SK-N-SH (cell line): ENCODE results near the gene SLC12A7. TPM values are rescaled to one million over a fixed set of nuclear protein-coding genes. Genes with fewer than 3 reads are reported as not detected.

Experiments used
- CTCF ChIA-PET: fragments of 300-600, 350-600 bp; formaldehyde crosslinking; extraction: SDS; loops from one replicate; lab custom pipeline; 2021; lab: Yijun Ruan, JAX
- POLR2A ChIA-PET: fragments of 350-600 bp; sonication (Branson Sonifier 250); formaldehyde crosslinking; extraction: SDS; loops from one replicate; lab custom pipeline; 2020; ENCODE audit warnings: antibody characterized with exemption, inconsistent platforms; lab: Yijun Ruan, JAX
- DNase-seq: peaks from one replicate; pipeline ENCODE4 v3.0.0; 2012
- H2AFZ ChIP-seq: fragments of 200-600 bp; sonication (generic); 2 replicates; pipeline ENCODE4 v1.8.1; 2016; ENCODE audit warnings: antibody characterized with exemption, mild to moderate bottlenecking, low read depth
- H3F3A ChIP-seq: fragments of 200-600 bp; sonication (generic); replicated peaks from 2 replicates; pipeline ENCODE3; 2016; ENCODE audit warnings: antibody characterized with exemption, mild to moderate bottlenecking; ENCODE audit not compliant: insufficient read depth
- H3K27ac ChIP-seq, 2 experiments: fragments of 200-500 bp in 1 of 2; fragments of 200-600 bp in 1 of 2; sonication (Bioruptor generic) in 1 of 2; sonication (generic), shearing (Covaris generic) in 1 of 2; 2 replicates each; pipeline versions ENCODE4 v1.5.1 to v1.6.1; 2014 to 2016; ENCODE audit warnings: low read depth in 2 of 2, inconsistent platforms in 1 of 2, low read length in 1 of 2, mild to moderate bottlenecking in 1 of 2, mixed read lengths in 1 of 2
- H3K27me3 ChIP-seq: fragments of 200-600 bp; sonication (generic), shearing (Covaris generic); 2 replicates; pipeline ENCODE4 v1.6.1; 2016; ENCODE audit warnings: mixed run types; ENCODE audit not compliant: insufficient read depth
- H3K36me3 ChIP-seq, 2 experiments: fragments of 200-500 bp in 1 of 2; fragments of 200-600 bp in 1 of 2; sonication (Bioruptor generic) in 1 of 2; sonication (generic) in 1 of 2; replicated peaks in 1 of 2; 2 replicates each; pipeline versions ENCODE3 to v1.5.1; 2014 to 2016; ENCODE audit warnings: low read length in 1 of 2, mild to moderate bottlenecking in 1 of 2; ENCODE audit not compliant: insufficient read depth in 2 of 2, control insufficient read depth in 1 of 2
- H3K4me1 ChIP-seq, 2 experiments: fragments of 200-500 bp in 1 of 2; fragments of 200-600 bp in 1 of 2; sonication (Bioruptor generic) in 1 of 2; sonication (generic), shearing (Covaris generic) in 1 of 2; 2 replicates each; pipeline versions ENCODE4 v1.5.1 to v1.6.1; 2014 to 2016; ENCODE audit warnings: low read depth in 1 of 2, low read length in 1 of 2, mixed run types in 1 of 2; ENCODE audit not compliant: insufficient read depth in 2 of 2, control insufficient read depth in 1 of 2
- H3K4me2 ChIP-seq: fragments of 200-600 bp; sonication (generic), shearing (Covaris generic); 2 replicates; pipeline ENCODE4 v1.6.1; 2017; ENCODE audit warnings: mixed run types
- H3K4me3 ChIP-seq, 2 experiments: fragments of 200-500 bp in 1 of 2; fragments of 200-600 bp in 1 of 2; sonication (Bioruptor generic) in 1 of 2; sonication (generic), shearing (Covaris generic) in 1 of 2; 2 replicates each; pipeline versions ENCODE4 v1.5.1 to v1.8.1; 2014 to 2016; ENCODE audit warnings: low read depth in 2 of 2, inconsistent platforms in 1 of 2, low read length in 1 of 2, mild to moderate bottlenecking in 1 of 2, mixed read lengths in 1 of 2, moderate library complexity in 1 of 2
- H3K79me2 ChIP-seq: fragments of 200-600 bp; sonication (generic); 2 replicates; pipeline ENCODE4 v1.8.1; 2017; ENCODE audit warnings: mild to moderate bottlenecking; ENCODE audit not compliant: insufficient read depth
- H3K9ac ChIP-seq: fragments of 200-600 bp; sonication (generic); 2 replicates; pipeline ENCODE4 v1.6.1; 2017; ENCODE audit warnings: mixed run types
- H3K9me2 ChIP-seq: fragments of 200-600 bp; sonication (generic); 2 replicates; pipeline ENCODE4 v1.6.1; 2017; ENCODE audit warnings: mixed run types
- H3K9me3 ChIP-seq: fragments of 200-600 bp; sonication (generic); 2 replicates; pipeline ENCODE4 v1.6.1; 2017; ENCODE audit warnings: mixed run types, mild to moderate bottlenecking, moderate library complexity
- H4K20me1 ChIP-seq: fragments of 200-600 bp; sonication (generic); 2 replicates; pipeline ENCODE4 v1.6.1; 2017; ENCODE audit warnings: mild to moderate bottlenecking, mixed run types; ENCODE audit not compliant: insufficient read depth
- ELF1 ChIP-seq: IDR thresholded peaks from 2 replicates; pipeline ENCODE4 v1.4.0; 2012
- EP300 ChIP-seq, 2 experiments: IDR thresholded peaks; 2 replicates each; pipeline versions ENCODE4 v1.4.0 to v1.6.1; 2012; ENCODE audit warnings: borderline replicate concordance in 1 of 2, low read depth in 1 of 2, low read length in 1 of 2
- FOXJ3 ChIP-seq: sonication (generic); formaldehyde crosslinking; IDR thresholded peaks from 2 replicates; pipeline ENCODE4 v1.5.1; 2020; ENCODE audit warnings: mild to moderate bottlenecking, missing genetic modification reagents
- FOXM1 ChIP-seq: IDR thresholded peaks from 2 replicates; pipeline ENCODE4 v1.4.0; 2012; ENCODE audit warnings: low read depth, mild to moderate bottlenecking
- GABPA ChIP-seq: IDR thresholded peaks from 2 replicates; pipeline ENCODE4 v1.4.0; 2012; ENCODE audit warnings: low read depth, mild to moderate bottlenecking
- GATA2 ChIP-seq: sonication (generic); formaldehyde crosslinking; IDR thresholded peaks from 2 replicates; pipeline ENCODE4 v1.5.0; 2020; ENCODE audit warnings: mild to moderate bottlenecking, missing genetic modification reagents
- IRF3 ChIP-seq: fragments of 150-350 bp; IDR thresholded peaks from 2 replicates; pipeline ENCODE4 v1.6.1; 2016; ENCODE audit warnings: mild to moderate bottlenecking, low read depth, low read length
- MEF2A ChIP-seq: IDR thresholded peaks from 2 replicates; pipeline ENCODE4 v1.4.0; 2012; ENCODE audit warnings: low read depth, borderline replicate concordance
- NRF1 ChIP-seq: IDR thresholded peaks from 2 replicates; pipeline ENCODE4 v1.6.1; 2012; ENCODE audit warnings: low read depth, mild to moderate bottlenecking, low read length
- SIN3A ChIP-seq: IDR thresholded peaks from 2 replicates; pipeline ENCODE4 v1.6.1; 2012; ENCODE audit warnings: low read depth, mild to moderate bottlenecking, low read length, moderate library complexity, borderline replicate concordance
- SMC3 ChIP-seq: IDR thresholded peaks from 2 replicates; pipeline ENCODE4 v1.6.1; 2012; ENCODE audit warnings: low read depth, low read length, improper control_type of control experiment
- TAF1 ChIP-seq: IDR thresholded peaks from 2 replicates; pipeline ENCODE4 v1.6.1; 2012; ENCODE audit warnings: low read depth, mild to moderate bottlenecking, low read length, moderate library complexity, borderline replicate concordance
- TCF12 ChIP-seq: IDR thresholded peaks from 2 replicates; pipeline ENCODE4 v1.4.0; 2012
- TEAD4 ChIP-seq: IDR thresholded peaks from 2 replicates; pipeline ENCODE4 v1.4.0; 2012; ENCODE audit warnings: mild to moderate bottlenecking, borderline replicate concordance; ENCODE audit not compliant: insufficient read depth
- YY1 ChIP-seq: IDR thresholded peaks from 2 replicates; pipeline ENCODE4 v1.4.0; 2012; ENCODE audit warnings: low read depth, mild to moderate bottlenecking
- WGBS: methylation state at CpG from one replicate; pipeline ENCODE4 v1.1.6; 2017; ENCODE audit warnings: low lambda C conversion rate; 5-methylcytosine and 5-hydroxymethylcytosine counted together
- polyA plus RNA-seq, 3 experiments: library from polyadenylated mRNA; depleted of rRNA; stranded (reverse); fragments of >200 nt; gene quantifications; 2 replicates each; pipeline ENCODE4 v1.2.3, GENCODE V29; 2012
- TF ChIP-seq, protein P1 (sequence below): IDR thresholded peaks from 2 replicates; pipeline ENCODE4 v1.6.1; 2012; ENCODE audit warnings: mild to moderate bottlenecking, low read depth, low read length, moderate library complexity

Gene SLC12A7
- polyA plus RNA-seq, 1 of the 3 experiments (the other 2 are of a cell fraction), result 2.6 TPM

DNA sequence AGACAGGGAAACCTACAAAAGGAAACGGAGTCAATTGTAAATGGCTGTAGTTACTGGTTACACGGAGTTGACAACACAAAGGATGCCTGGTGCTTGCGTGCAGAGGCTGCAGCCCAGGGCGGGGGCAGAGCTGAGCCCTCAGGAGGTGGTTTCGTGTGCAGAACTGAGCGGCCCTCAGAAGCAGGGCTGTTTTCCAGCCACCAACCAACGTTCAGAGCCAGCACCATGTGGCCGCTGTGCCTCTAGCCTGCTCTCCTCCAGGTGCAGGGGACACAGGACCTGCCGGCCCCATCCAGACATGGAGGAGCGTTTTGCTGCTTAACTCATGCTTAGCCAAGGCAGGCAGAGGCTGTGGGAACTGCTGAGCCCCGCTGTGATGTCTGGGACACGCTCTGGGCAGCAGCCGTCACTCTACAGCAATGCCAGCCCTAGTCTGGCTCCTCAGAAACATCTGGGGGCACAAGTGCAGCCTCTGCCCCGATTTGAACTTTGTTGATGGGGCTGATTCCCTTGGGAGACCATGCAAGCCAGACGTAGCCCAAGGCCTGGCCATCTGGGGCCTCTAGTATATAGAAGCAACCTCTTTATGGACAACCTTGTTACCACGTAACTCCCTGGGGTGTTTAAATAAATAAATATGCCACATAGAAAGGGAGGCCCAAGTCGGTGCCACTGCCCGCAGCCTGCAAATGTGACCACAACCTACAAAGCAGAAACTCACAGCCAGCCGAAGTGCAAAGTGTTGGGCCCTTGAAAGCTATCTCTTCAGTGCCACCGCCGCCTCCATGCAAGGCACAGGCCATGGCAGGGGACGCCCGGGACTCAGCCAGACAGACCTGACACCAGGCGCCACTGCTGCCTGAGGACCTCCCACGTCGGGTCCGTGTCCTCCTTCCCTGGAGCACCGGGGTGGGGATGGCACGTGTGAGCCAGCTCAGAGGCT lies 61.2 kb downstream of the SLC12A7 start:
- CTCF ChIA-PET, result interaction anchor here (1.0 to 2.2 kb wide), 3 partner anchors 89 to 117 kb away, joined by 3 to 5 read pairs (median 3); no protein-coding TSS in a partner anchor

GRCh38 chr5:1048861-1049838 lies 62.7 kb downstream of the SLC12A7 start:
- H4K20me1 ChIP-seq, result no peaks in the 10 kb centered on the region
- no peaks in the 10 kb centered on the region for H3K36me3 ChIP-seq
- H3K9me3 ChIP-seq, result no peaks in the 10 kb centered on the region
- H3K27me3 ChIP-seq, result no peaks in the 10 kb centered on the region
- H3F3A ChIP-seq, result no peaks in the 10 kb centered on the region
- no peaks in the 10 kb centered on the region for H3K9me2 ChIP-seq
- no peak overlapping the region for H3K27ac ChIP-seq
- H3K4me1 ChIP-seq, result peaks cover 0 to 3% of the 10 kb centered on the region in 2 experiments; a peak in 1 of 4 replicates
- WGBS, result 87% methylated on average over 30 of the region's 39 CpGs
- no peak overlapping the region for H3K9ac ChIP-seq
- no peak overlapping the region for H2AFZ ChIP-seq
- POLR2A ChIA-PET, result no interaction called here
- no peak overlapping the region for H3K4me2 ChIP-seq
- H3K79me2 ChIP-seq, result no peaks in the 10 kb centered on the region
- H3K4me3 ChIP-seq, result no peak overlapping the region
- TF ChIP-seq GATA2 (no peak), IRF3 (no peak), YY1 (no peak), TAF1 (no peak), GABPA (no peak), TCF12 (no peak), MEF2A (no peak)
- peak; percentile 9 for DNase-seq
- CTCF ChIA-PET, result interaction anchor here (0.8 to 1.4 kb wide), 2 partner anchors 91 to 127 kb away, joined by 3 read pairs; no protein-coding TSS in a partner anchor

More for the DNA sequence above, 61.2 kb downstream of the SLC12A7 start:
- Histone ChIP-seq H3K27ac (no peak overlapping the region), H3K9ac (no peak overlapping the region), H3K36me3 (no peaks in the 10 kb centered on the region), H3K27me3 (no peaks in the 10 kb centered on the region), H3K9me2 (no peaks in the 10 kb centered on the region), H3K9me3 (no peaks in the 10 kb centered on the region), H3F3A (no peaks in the 10 kb centered on the region), H2AFZ (no peak overlapping the region), H3K4me3 (no peak overlapping the region), H3K79me2 (no peaks in the 10 kb centered on the region), H4K20me1 (no peaks in the 10 kb centered on the region), H3K4me2 (no peak overlapping the region), H3K4me1 (peaks cover 0 to 3% of the 10 kb centered on the region in 2 experiments; a peak in 1 of 4 replicates)
- 71% methylated on average over 17 of the region's 29 CpGs for WGBS
- peak; percentile 37 for DNase-seq
- TF ChIP-seq NRF1 (no peak), ELF1 (no peak), FOXM1 (no peak), EP300 (IDR thresholded peaks at IDR 0.05; ENCODE audit: borderline replicate concordance in 1 of 2, low read depth in 1 of 2, low read length in 1 of 2) (no peak), TCF12 (no peak), SIN3A (no peak), TEAD4 (no peak), FOXJ3 (CRISPR knock-in tag) (no peak), SMC3 (no peak), YY1 (no peak)
- TF ChIP-seq, protein P1, sequence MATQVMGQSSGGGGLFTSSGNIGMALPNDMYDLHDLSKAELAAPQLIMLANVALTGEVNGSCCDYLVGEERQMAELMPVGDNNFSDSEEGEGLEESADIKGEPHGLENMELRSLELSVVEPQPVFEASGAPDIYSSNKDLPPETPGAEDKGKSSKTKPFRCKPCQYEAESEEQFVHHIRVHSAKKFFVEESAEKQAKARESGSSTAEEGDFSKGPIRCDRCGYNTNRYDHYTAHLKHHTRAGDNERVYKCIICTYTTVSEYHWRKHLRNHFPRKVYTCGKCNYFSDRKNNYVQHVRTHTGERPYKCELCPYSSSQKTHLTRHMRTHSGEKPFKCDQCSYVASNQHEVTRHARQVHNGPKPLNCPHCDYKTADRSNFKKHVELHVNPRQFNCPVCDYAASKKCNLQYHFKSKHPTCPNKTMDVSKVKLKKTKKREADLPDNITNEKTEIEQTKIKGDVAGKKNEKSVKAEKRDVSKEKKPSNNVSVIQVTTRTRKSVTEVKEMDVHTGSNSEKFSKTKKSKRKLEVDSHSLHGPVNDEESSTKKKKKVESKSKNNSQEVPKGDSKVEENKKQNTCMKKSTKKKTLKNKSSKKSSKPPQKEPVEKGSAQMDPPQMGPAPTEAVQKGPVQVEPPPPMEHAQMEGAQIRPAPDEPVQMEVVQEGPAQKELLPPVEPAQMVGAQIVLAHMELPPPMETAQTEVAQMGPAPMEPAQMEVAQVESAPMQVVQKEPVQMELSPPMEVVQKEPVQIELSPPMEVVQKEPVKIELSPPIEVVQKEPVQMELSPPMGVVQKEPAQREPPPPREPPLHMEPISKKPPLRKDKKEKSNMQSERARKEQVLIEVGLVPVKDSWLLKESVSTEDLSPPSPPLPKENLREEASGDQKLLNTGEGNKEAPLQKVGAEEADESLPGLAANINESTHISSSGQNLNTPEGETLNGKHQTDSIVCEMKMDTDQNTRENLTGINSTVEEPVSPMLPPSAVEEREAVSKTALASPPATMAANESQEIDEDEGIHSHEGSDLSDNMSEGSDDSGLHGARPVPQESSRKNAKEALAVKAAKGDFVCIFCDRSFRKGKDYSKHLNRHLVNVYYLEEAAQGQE, result no peak
- POLR2A ChIA-PET, result no interaction called here
